NK-92 treated with Interleukin-12 subunit alpha and Interleukin-12 subunit beta, amount 100 ng/mL, for 24 hours (cell line): ENCODE measurements around the gene DCLK1.
"Not testable (repeated sequence)": the region's sequence is repeated elsewhere in the genome, so short reads cannot be mapped to it uniquely, and the experiment has no call there.

Experiments
- DNase-seq: peaks from one replicate; lab custom pipeline; 2025; lab: John Stamatoyannopoulos, UW

Gene DCLK1

DNA sequence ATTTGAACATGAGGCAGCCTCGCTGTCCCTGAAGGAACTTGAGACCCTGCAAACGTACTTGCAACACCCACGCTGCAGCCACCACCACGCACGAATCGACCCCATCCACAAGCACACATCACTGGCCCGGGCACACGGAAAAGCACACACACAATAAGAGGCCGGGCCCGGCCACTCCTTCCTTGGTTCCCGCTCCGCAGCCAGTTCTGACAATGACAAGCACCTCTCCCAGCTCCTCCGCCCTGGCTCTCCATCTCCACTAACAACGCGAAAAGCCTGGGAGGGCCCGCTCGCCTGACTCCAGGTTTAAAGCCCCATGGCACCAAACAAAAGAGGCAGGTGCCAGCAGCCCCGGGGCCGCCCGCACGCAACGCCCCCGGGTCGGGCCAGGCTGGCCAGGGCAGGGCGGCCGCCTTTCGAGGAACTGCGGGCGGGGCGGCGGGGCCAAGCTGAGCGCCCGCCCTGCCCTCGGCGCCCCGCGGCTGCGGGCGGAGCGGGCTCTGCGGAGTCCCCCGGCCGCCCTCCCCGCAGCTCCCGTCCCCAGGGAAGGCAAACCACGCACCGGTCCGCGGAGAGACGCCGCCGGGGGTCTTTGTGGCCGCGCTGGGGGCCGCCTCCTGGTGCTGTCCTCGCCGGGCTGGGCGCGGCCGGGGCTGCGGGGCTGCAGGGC lies 495 bp downstream of the DCLK1 start:
- no peak for DNase-seq

DNA sequence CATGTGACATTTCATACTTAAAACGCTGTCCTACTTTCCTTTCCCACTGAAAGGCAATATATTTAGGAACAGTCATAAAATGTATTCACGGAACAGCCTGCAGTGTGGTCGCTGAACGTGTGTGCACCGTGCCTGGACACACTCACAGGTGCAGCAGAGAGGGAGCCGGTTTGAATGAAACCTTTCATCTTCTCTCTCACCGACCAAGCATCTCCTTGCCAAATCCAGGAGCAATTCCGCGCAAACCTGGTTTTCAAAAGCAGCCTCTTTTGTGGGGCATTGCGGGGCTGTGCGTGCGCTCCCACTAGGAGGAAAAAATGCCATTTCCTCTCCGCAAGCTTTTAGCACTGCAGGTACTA lies 1.0 kb downstream of the DCLK1 start:
- DNase-seq: no peak

DNA sequence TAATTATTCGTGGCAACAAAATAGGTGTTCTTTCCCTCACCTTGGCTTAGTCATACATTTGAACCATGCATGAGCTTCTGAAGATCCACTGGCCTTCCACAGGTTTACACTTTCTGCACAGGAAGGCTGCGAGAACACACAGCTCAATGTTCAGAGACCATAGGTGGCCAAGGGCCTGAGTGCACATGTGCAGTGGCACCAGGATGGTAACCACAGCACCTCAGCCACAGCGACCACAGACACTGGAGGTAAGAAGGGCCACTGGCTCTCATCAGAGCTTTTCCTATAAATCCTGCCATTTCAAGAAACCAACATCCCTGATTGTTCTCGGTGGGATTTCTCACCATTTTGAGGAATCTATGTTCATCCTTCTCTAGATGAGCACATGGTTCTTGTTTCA lies 1.6 kb downstream of the DCLK1 start:
- DNase-seq: no peak

DNA sequence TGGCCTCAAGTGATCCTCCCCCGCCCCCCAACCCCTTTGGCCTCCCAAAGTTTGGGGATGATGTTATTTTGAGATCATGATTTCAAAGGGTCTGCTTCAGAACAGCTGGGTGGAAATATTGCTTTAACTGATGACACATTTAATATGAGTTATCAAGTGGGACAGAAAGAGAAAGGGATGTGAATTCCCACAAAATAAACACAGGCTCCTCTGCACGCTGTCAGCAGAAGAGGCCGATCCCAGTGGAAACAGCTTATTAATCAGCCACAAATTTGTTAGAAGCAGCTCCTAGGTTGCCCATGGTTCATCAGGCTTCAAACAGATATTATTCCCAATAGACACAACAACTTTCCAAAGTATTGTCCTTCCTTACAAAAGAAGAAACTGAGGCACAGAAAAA lies 4.7 kb downstream of the DCLK1 start:
- DNase-seq: no peak

DNA sequence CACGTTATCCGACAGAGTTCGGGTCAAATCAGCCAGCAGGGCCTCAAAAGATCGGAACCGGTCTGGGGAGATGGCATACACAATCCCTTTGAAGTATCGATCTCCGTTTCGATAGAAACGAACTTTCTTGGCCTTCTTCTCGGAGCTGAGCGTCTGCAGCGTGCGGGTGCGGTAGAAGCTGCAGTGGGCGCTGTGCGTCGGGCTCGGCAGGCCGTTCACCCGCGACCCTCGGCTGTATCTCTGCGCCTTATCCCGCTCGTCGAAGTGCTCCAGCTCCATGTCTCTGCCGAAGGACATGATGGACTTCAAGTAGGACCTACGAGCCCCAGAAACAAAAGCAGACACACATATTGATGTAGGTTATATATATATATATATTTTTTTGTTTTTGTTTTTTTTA lies 5.3 kb downstream of the DCLK1 start:
- DNase-seq: no peak

DNA sequence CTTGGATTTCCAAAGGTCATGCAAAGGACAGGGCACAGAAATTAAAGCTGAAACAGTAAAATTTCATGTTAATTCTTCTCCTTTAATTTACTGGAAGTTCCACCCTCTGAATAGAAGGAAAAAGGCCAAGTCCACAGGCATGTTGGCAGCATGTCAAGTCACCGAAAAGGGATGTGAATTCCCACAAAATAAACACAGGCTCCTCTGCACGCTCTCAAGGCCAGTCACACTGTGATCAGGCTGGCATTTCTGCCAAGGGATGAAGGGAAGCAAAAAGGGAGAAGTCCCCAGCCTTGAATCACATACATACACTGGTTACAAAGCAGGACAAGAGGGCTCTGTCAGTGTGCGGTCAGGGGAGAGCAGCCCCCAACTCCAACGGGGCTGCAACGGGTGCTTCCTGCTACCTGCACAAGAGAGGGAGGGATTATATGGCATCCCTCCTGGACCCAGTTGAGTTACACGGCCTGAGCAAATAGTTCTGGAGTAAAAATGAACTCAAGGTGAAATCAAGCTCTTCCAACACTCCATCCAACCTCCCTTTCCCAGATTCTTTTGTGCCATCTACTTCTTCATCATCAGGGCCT lies 6.9 kb downstream of the DCLK1 start:
- DNase-seq: no peak

DNA sequence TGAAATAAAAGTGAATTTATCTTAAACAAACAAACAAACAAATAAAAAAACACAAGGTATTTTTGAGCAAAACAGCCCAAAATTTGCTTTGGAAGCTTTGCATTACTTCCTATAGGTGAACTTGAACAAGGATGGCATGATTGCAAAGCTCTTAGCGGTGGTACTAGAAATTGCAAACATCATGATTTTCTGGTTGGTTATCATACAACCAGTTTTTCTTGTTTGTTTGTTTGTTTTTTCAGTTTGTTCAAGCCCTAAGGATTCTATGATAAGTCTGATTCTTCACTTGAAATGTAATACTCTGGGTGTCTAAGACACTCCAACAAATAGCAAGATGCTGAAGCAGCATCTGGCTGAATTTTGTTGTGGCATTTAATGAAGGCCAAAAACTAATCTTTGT lies 15.9 kb downstream of the DCLK1 start:
- no peak for DNase-seq

DNA sequence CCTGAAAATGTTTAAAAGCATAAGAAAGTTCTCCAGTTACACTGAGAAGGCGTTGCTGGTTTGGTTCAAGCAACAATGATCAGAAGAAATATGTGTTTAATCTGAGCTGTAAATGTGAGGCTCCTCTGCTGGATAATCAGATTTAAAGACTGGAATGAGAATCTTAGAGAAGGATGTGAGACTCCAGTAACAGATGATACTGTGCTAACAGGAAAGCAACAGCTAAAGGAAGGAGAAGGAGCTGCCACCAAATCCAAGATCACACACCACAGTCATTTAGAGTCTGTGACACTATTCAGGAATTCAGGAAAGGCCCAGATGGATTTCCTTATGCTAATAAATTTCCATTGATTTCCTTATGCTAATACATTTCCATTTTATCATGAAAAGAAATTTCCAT lies 16.9 kb downstream of the DCLK1 start:
- no peak for DNase-seq

DNA sequence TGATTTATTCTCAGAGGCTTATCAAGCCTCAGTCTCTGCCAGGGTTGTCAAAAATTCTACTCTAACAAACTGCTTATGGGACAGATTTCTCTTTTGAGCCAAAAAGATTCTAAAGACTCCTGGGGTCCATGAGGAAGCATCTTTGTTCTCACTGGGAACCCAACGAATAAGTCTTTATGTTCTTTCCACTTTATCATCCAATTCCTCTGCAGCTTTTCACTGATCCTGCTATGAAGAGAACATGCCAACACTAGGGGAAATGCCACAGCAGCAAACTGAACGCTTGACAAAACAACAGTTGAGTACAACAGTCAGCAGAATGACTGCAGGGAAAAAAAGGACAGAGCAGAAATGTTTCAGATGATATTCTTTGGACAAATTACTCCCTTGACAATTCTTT lies 22.2 kb downstream of the DCLK1 start:
- no peak for DNase-seq

DNA sequence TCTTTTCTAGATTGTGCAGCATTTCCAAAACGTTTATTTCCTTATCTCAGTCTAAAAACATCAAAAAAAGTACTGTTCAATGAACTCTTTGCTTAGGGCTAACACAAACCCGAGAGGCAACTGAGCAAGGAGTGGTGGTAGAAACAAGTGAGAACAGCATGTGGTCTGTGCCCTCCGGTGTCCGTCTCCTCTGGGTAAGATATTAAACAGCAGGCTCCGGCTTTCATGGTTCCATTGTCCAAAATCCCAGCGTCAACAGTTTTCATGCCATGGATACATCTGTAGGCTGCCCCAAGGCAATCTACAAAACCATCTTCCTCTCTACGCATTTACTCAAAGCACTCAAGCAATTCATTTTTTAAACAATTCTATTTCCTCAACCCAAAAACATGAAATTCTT lies 22.8 kb downstream of the DCLK1 start:
- no peak for DNase-seq

DNA sequence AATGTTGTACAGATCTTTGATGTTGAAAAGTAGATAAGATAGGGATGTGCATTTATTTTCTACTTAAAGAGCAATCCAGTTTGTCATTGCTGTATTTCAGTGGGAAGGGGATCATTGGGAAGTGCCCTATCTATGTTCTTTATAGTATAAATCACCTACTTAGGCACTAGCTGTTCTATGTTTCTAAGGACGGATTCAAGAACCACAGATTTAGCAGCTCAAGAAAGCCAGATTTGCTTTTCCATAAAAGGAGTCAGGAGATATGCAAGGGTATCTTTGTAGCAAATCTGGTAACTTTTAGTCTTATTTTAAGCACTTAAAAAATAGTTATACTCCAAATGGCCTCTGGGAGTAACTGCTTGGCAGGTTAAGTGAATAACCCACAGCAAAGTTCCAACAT lies 23.7 kb downstream of the DCLK1 start:
- DNase-seq: no peak

DNA sequence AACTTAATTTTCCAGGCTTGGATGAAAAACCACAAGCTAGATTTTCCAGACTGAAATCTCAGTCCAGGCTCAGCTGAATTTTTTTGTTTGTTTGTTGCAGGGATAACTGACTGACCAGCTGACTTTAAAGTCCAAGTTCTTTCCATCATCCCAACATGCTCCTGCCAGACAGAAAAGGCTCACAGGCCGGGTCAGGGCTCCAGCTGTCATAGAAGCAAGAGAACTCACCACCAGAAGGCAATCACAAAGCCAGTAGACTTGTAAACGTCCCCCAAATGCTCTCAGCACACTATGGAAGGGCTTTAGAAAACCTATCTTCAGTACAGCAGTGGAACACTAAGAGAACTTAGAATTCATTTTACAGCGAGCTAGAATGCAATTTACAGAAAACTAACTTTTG lies 25.5 kb downstream of the DCLK1 start:
- DNase-seq: no peak

DNA sequence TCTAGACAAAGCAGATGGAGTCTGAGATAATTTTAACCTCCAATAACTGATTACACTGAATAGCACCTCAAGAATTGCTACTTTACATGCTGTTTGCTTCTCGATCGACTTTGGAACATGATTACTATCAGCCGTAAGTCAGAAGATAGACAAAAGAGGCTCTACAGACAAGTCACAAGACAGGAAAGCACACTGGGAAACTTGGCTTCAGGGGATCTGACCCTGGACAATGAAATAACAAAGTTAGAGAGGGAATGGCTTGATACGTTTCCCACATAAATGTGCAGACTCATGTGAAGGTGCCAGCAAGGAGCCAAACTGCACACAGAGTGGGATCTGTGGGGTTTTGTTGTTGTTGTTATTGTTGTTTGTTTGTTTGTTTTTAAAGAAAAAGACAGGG lies 28.5 kb downstream of the DCLK1 start:
- no peak for DNase-seq

DNA sequence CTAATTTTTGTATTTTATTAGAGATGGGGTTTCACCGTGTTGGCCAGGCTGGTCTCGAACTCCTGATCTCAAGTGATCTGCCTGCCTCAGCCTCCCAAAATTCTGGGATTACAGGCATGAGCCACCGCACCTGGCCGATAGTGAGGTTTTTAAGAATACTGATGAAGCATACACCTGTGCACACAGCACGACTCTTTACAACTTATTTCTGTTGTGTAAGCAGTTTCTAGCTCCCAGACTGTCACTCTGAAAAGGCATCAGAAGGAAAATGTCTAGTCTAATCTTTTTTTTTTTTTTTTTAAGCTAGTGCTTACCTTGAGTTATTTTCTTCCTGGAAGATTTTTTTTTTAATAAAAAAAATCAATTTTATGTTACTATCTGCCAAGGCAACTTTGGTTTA lies 29.3 kb downstream of the DCLK1 start:
- DNase-seq: not testable (repeated sequence)

DNA sequence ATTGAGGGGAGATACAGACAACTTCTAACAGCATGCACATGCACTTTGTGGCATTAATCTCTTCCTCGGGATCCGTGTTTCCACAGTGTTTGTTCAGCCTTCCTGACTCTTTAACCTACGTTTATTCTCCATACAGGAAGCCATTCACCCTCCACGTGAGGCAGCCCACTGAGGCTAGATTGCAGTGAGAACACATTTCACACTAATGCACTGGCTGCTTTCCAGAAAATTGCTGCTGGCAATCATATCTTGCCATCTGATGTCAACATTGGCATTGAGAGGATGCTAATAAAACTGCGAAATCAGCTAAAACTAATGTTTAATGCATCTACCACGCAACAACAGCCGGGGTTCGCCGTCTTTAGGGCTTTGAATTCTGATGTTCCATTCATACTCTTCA lies 30.0 kb downstream of the DCLK1 start:
- no peak for DNase-seq

DNA sequence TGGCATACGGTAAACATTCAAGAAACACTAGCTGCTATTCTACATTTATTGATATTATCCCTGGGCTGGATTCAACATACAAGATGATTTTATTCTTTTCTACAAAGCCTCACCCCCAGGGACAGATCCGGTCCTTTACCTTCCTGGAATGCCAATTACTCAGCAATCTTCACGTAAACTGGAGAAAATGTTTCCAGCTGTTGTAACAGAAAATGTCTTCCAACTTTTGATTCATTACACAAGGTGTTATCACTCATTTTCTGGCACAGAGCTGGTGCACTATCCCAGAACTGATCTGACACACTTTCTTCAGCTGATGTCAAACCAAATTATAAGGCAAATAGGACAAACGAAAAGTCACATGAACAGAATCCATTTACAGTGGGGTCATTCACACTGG lies 33.1 kb downstream of the DCLK1 start:
- no peak for DNase-seq

DNA sequence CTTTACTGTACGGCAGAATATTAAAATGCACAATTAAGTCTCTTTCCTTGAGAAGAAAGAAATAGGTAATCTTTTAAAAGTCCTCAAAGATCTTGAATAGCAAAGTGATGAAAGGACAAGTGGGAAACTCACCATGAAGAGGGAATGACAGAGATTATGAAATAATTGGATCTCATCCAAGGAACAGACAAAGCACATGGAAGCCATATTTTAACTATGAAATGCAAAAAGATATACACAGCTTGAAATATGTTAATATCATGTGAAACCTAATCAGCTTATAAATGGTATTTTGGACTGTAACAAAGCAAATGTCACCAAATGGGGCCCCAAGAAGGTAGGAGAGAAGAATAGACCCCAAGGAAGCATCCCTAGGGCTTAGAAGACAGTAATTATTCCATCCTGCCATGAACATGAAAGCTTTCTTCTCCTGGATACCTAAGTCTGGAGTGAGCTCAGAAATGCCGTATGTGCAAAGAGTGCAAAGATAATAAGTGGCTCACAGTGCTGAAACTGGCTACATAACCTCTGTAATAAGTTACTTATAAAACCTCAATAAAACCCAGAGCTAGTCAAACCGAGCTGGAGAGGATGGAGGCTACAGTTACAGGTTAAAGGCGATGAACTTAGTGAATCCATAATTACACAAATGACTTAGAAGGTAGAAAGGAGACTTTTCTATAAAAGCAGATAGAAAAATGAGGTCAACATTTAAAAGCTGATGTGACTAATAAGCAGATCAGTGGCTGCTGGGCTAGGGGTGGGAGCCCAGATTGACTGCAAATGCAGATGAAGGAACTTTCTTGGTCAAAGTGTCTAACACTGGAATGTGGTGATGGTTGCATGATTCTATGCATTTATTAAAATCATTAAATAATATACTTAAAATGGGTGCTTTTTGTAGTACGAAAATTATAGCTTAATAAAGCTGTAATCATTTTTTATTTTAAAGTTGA lies 34.4 kb downstream of the DCLK1 start:
- no peak for DNase-seq

DNA sequence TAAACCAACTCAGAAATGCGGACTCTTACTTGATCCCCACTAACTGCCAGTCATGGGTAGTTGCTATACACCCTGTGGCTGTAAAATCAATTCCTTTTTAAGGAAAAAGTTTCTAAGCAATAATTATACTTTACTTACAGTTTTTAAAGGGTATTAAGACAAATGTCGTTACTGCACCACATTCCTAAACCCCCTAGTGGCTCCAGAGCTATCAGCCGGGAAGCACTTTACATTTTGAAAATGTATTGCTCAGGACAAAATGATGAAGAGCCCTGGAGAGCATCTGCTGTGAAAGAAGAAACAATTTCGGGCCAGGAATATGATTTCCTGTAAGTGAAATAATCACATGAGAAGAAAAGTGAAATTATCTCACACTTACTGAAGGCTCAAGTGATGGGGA lies 36.7 kb downstream of the DCLK1 start:
- no peak for DNase-seq

DNA sequence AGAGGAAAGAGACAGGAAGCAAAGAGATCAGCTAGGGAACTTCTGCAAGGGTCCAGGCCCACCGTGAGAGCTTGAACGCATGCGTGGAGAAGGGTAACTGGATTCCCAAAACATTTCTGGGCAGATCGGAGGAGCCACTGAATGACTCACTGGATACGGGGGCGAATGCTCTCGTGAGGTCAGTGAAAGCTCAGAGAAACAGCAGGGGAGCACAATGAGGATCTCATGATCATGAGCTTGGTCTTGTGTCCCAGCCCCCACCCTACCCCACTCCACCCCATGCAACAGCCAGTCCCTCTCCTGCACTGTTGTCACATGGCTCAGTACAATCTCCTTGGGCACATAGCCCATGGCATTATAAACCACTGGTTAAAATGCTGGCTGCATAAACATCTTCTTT lies 40.6 kb downstream of the DCLK1 start:
- DNase-seq: no peak

DNA sequence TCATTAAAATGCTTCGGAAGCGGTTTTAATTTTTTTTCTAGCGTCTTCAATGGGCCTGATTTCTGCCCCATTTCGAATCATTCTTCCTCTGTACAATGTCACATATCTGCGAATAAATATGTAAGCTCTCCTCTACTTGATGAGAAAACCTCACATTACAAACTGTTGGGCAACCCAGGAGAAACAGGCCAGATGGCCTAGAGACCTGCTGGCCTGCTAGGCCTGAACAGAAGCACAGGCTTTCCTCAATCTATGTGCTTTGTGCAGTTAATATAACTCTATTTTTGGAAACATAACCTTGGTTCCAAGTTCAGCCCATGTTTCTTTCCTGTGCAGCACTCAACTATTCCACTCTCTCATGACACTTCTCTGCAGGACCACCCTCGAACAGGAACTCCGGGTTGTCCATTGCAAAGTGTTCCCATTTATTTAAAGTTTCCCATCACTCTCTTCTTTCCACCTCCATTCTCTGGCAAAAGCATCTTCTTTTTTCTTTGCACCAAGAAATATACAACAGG lies 42.0 kb downstream of the DCLK1 start:
- no peak for DNase-seq

DNA sequence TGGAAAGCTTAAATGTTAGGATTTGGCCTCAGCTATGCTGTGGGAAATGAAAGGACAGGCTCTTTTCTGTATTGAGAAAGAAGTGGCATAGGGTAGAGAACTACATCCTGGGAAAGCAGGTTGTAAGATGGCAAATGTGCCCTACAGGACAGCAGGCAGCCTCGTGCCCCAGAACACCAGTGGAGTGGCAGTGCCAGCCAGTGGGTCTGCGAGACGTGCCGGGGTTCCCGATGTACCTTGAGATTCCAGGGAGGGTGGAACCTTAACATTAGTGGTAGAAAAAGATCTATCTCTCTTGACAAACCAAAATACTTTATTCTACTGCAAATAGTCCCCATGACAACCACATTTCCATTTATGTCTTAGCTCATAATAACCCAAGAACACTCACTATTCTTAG lies 42.7 kb downstream of the DCLK1 start:
- no peak for DNase-seq

DNA sequence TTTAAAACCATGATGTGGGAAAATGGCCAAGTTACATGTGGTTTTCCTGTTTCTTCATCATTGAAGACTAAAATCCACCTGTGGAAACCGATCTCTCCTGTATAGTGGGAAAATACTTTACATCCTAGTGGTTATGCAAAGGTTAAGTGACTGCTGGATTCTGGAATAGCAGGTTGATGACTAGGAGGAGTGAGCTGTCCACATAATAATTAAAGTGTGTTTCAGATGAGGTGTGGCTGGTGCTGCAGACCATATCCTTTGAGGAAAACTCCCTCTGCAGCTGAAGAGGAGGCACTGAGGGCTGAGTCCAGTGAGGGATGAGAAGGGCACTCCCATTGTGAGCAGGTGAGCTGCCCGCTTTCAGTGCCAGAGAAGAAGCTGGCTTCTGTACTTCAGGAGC lies 43.2 kb downstream of the DCLK1 start:
- DNase-seq: no peak

DNA sequence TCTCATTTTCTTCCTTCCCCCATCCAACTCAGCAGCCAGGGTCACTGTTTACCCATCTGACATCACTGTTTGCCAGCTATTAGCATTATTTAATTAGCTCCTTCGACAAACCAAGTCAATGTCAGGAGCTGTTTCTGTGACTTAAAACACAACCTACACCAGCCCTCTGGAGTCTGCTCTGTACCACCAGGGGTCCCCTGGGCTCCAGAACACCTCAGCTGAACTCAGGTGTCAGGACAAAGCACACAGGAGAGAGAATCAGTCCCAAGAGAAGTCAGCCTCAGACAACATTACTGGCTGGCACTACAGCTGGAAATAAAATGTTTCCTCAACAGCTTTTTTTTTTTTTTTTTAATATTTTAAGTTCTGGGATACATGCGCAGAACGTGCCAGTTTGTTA lies 45.1 kb downstream of the DCLK1 start:
- no peak for DNase-seq
